Panc1 (cell line): ENCODE results near the gene GPR158. TPM values are rescaled to one million over a fixed set of nuclear protein-coding genes. Genes with fewer than 3 reads are reported as not detected.

ENCODE experiments used
- ATAC-seq: fragments of 200-7000 bp; cut with Tn5 transposase; 2 replicates; pipeline ENCODE4 v1.9.1; 2020; ENCODE audit warnings: mild to moderate bottlenecking, moderate library complexity
- BruUV-seq: library from RNA; stranded (reverse); fragments of 400-500 nt; replicated peaks from 2 replicates; lab custom pipeline; 2021; lab: Mats Ljungman, UMichigan
- CTCF ChIA-PET: fragments of 300-600 bp; sonication (Branson Sonifier 250); formaldehyde crosslinking; loops from one replicate; lab custom pipeline; 2022; ENCODE audit warnings: antibody characterized with exemption; lab: Charles Lee
- POLR2A ChIA-PET: fragments of 300-600 bp; sonication (Branson Sonifier 250); formaldehyde crosslinking; loops from one replicate; lab custom pipeline; 2022; ENCODE audit warnings: antibody characterized with exemption; lab: Charles Lee
- DNase-seq: peaks from one replicate; pipeline ENCODE4 v3.0.0-alpha.2; 2010; ENCODE audit warnings: low read depth, low spot score
- H3K27ac ChIP-seq: 2 replicates; pipeline ENCODE4 v1.5.1; 2011; ENCODE audit warnings: mild to moderate bottlenecking, low read length, inconsistent platforms
- H3K27me3 ChIP-seq: fragments of 200-500 bp; sonication (Bioruptor generic); 2 replicates; pipeline ENCODE4 v1.6.0; 2014; ENCODE audit warnings: low read length, inconsistent platforms; ENCODE audit not compliant: control insufficient read depth, insufficient read depth
- H3K36me3 ChIP-seq: fragments of 200-500 bp; sonication (Bioruptor generic); 2 replicates; pipeline ENCODE4 v1.5.1; 2014; ENCODE audit warnings: inconsistent platforms, mild to moderate bottlenecking, low read length, moderate library complexity; ENCODE audit not compliant: control insufficient read depth, insufficient read depth
- H3K4me1 ChIP-seq: 2 replicates; pipeline ENCODE4 v1.5.1; 2011; ENCODE audit warnings: inconsistent platforms, mild to moderate bottlenecking, low read length, moderate library complexity; ENCODE audit not compliant: control insufficient read depth, insufficient read depth
- H3K4me3 ChIP-seq, 2 experiments: 2 replicates each; pipeline ENCODE4 v1.5.1; 2011 to 2012; ENCODE audit warnings: low read depth in 2 of 2, low read length in 2 of 2, mild to moderate bottlenecking in 2 of 2, inconsistent platforms in 1 of 2, moderate library complexity in 1 of 2
- H3K9me3 ChIP-seq: fragments of 200-500 bp; sonication (Bioruptor generic); 2 replicates; pipeline ENCODE4 v1.5.1; 2014; ENCODE audit warnings: low read depth, mild to moderate bottlenecking, inconsistent platforms, low read length, moderate library complexity; ENCODE audit not compliant: control insufficient read depth, insufficient read depth
- CTCF ChIP-seq: fragments of 450-650 bp; IDR thresholded peaks from 2 replicates; pipeline ENCODE4 v1.5.1; 2017; ENCODE audit warnings: mild to moderate bottlenecking
- POLR2AphosphoS5 ChIP-seq: IDR thresholded peaks from 2 replicates; pipeline ENCODE4 v1.6.1; 2012; ENCODE audit warnings: mild to moderate bottlenecking, low read depth, low read length, moderate library complexity
- REST ChIP-seq, 2 experiments: IDR thresholded peaks; 2 replicates each; pipeline ENCODE4 v1.6.1; 2011 to 2012; ENCODE audit warnings: low read depth in 2 of 2, control low read depth in 1 of 2, low read length in 1 of 2, mild to moderate bottlenecking in 1 of 2, moderate library complexity in 1 of 2; ENCODE audit not compliant: insufficient read depth in 1 of 2
- SIN3A ChIP-seq: IDR thresholded peaks from 2 replicates; pipeline ENCODE4 v1.6.1; 2012; ENCODE audit warnings: low read depth, mild to moderate bottlenecking, low read length, moderate library complexity, borderline replicate concordance; ENCODE audit not compliant: insufficient read depth
- TCF7L2 ChIP-seq: IDR thresholded peaks from 2 replicates; pipeline ENCODE4 v1.6.1; 2011; ENCODE audit warnings: mild to moderate bottlenecking, low read depth, low read length, inconsistent platforms
- in situ Hi-C: cut with HindIII; loops from 2 replicates; pipeline ENCODE4 v1.10.0; 2016; ENCODE audit warnings: low sequenced_read_pairs, low pct_unique_long_range_greater_than_20kb
- intact Hi-C: fragments of 100-400 bp; cut with micrococcal nuclease; formaldehyde crosslinking; loops from one replicate; pipeline ENCODE4 v1.10.0; 2022; ENCODE audit not compliant: unreplicated experiment
- total RNA-seq: library from RNA; stranded (reverse); gene quantifications from one replicate; pipeline ENCODE4 v1.2.1, GENCODE V29; 2021; ENCODE audit not compliant: unreplicated experiment

Gene GPR158
- total RNA-seq, 1 experiment from 2014 or later: 0.64 TPM

DNA sequence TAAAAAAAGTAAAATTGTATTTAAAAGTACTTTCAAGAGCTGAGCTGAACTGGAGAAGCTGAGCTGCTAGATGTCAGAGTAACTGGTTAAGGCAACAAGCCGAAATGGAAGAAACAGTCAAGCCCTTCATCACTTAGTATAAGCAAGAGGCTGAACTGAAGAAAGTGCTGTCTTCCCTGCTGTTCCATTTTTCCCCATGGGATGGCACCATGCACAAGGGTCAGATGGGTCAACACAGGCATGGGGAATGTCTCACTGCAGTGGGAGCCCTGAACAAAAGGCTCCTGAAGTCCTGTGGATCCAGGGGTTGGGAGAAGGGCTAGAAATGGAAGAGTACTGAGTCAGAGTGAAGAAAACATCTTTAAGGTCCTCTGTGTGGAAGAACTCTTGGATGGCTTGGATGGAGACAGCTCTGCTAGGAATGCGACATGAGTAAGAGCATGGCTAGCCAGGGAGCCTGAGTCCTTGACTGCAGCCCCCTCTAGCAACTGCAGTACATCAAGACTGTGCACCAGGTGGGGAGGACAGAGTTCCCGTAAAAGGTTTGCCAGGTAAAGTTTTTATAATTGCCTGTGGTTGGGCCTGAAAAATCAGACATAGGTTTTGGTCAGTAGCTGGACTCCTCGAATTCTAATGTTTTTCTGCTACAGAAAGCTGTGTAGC, 348.3 kb downstream of the GPR158 start:
- TF ChIP-seq POLR2AphosphoS5 (no peak), REST (IDR thresholded peaks at IDR 0.05; ENCODE audit: insufficient read depth in 1 of 2, low read depth in 2 of 2, low read length in 1 of 2) (no peak), TCF7L2 (no peak), SIN3A (no peak), CTCF (peak; percentile 14; the same call in 1 of the 2 replicates)
- no peak for DNase-seq
- Histone ChIP-seq H3K27me3 (no peaks in the 10 kb centered on the region), H3K4me3 (no peak overlapping the region), H3K4me1 (no peaks in the 10 kb centered on the region), H3K27ac (no peak overlapping the region), H3K36me3 (no peaks in the 10 kb centered on the region), H3K9me3 (no peaks in the 10 kb centered on the region)
- ATAC-seq: no peak
- CTCF ChIA-PET: no interaction called here
- POLR2A ChIA-PET: no interaction called here
- intact Hi-C loops: no loop called here
- in situ Hi-C loops: no loop called here
- no TSS peak for BruUV-seq

- Histone ChIP-seq H3K4me1 (no peaks in the 10 kb centered on the region), H3K27ac (no peak overlapping the region), H3K9me3 (no peaks in the 10 kb centered on the region), H3K36me3 (no peaks in the 10 kb centered on the region), H3K27me3 (no peaks in the 10 kb centered on the region), H3K4me3 (no peak overlapping the region)
- intact Hi-C loops (no loop called here), in situ Hi-C loops (no loop called here)
- no TSS peak for BruUV-seq
- CTCF ChIA-PET: no interaction called here
- POLR2A ChIA-PET: no interaction called here
- ATAC-seq (no peak), DNase-seq (no peak)
- TF ChIP-seq SIN3A: no peak
- TF ChIP-seq CTCF: no peak
- TF ChIP-seq TCF7L2: no peak
- no peak for TF ChIP-seq POLR2AphosphoS5
- TF ChIP-seq REST (IDR thresholded peaks at IDR 0.05; ENCODE audit: insufficient read depth in 1 of 2, low read depth in 2 of 2, low read length in 1 of 2): no peak
Measured at GRCh38 chr10:25530306-25530705, 355.5 kb downstream of the GPR158 start.
